ENCODE results near the gene ZNF845. TPM values are rescaled to one million over a fixed set of nuclear protein-coding genes. Genes with fewer than 3 reads are reported as not detected.
"Not testable (repeated sequence)": the region's sequence is repeated elsewhere in the genome, so short reads cannot be mapped to it uniquely, and the experiment has no call there.

ZNF845 gene
- total and polyA plus RNA-seq, 10 donors = 2.0 to 10.5 (median 8.1) TPM

DNA sequence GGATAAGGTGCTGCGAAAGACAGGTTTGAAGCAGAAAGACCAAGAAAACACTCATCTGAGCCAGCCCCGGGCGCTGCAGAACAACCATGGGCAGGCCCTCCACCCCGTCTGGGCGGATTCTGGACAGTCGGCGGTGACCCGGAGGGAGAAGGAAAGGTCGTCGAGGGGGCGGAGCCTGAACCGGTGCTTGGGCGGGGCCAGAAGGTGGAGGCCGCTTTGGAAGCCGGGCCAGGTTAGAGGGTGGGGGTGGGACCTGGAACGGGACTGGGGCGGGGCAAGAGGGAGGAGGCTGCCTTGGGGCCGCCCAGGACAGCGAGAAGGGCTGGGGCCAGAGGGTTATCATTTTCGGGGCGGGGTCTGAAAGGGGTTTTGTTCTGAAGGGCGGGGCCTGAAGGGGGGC lies 56.4 kb downstream of the ZNF845 start:
- H3K36me3 ChIP-seq = peaks cover 0 to 23% (median 7%) of the 10 kb centered on the region in 6 donors
- H3K9me3 ChIP-seq = peaks cover 0 to 78% (median 63%) of the 10 kb centered on the region in 8 donors
- H3K27ac ChIP-seq = no peak overlapping the region
- H3K27me3 ChIP-seq (replicated peaks in 1 of 7) = no peaks in the 10 kb centered on the region
- H3K4me3 ChIP-seq = no peak overlapping the region
- TF ChIP-seq POLR2AphosphoS5 (IDR thresholded peaks at IDR 0.05) (peak in 1 of 3 donors; percentile 22), POLR2A (IDR thresholded peaks at IDR 0.05) (no peak)
- H3K4me1 ChIP-seq = peaks cover 0 to 10% (median 8%) of the 10 kb centered on the region in 6 donors
- WGBS, 5 donors = 39 to 59% (median 47%) methylated on average over 21 to 22 of the region's 22 CpGs
- intact Hi-C loops (cut with DNase I; ENCODE audit: low total_unique reads) = no loop called here
- no peak for DNase-seq

DNA sequence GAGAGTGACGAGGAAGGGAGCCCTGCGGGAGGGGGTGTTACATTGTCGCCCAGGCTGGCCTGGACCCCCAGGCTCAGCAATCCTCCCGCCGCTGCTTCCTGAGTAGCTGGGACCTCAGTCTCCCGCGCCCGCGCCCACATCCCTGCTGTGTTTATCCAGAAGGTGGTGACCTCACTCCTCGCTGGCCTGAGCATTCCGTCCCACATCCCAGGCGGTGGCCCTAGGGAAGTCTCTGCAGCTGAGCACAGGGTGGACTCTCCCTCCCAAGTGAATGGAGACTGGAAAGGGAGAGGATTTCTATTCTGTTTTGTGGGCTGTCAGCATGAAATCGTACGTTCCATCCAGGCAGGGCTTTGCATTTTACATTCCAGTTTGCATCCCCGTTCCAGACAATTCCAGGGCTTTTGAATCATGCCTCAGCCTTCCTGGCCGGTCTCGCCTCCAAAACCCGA lies 61.0 kb downstream of the ZNF845 start:
- peaks cover 6 to 30% (median 24%) of the 10 kb centered on the region in 6 donors for H3K4me1 ChIP-seq
- peaks cover 0 to 36% (median 17%) of the 10 kb centered on the region in 8 donors for H3K9me3 ChIP-seq
- peak overlapping the region; percentile 63 to 89 (median 80) for H3K4me3 ChIP-seq
- DNase-seq = peak; percentile 83
- intact Hi-C loops (cut with DNase I; ENCODE audit: low total_unique reads) = no loop called here
- TF ChIP-seq, protein P1, sequence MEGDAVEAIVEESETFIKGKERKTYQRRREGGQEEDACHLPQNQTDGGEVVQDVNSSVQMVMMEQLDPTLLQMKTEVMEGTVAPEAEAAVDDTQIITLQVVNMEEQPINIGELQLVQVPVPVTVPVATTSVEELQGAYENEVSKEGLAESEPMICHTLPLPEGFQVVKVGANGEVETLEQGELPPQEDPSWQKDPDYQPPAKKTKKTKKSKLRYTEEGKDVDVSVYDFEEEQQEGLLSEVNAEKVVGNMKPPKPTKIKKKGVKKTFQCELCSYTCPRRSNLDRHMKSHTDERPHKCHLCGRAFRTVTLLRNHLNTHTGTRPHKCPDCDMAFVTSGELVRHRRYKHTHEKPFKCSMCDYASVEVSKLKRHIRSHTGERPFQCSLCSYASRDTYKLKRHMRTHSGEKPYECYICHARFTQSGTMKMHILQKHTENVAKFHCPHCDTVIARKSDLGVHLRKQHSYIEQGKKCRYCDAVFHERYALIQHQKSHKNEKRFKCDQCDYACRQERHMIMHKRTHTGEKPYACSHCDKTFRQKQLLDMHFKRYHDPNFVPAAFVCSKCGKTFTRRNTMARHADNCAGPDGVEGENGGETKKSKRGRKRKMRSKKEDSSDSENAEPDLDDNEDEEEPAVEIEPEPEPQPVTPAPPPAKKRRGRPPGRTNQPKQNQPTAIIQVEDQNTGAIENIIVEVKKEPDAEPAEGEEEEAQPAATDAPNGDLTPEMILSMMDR (IDR thresholded peaks at IDR 0.05 in 8 of 11, conservative IDR thresholded peaks at IDR 0.05 in 3 of 11) = no peak
- TF ChIP-seq POLR2AphosphoS5 (IDR thresholded peaks at IDR 0.05) (no peak), POLR2A (IDR thresholded peaks at IDR 0.05) (no peak)
- H3K27me3 ChIP-seq (replicated peaks in 1 of 7) = no peaks in the 10 kb centered on the region
- 15 to 33% (median 19%) methylated on average over 15 to 18 of the region's 18 CpGs for WGBS, 5 donors
- peak overlapping the region in 7 of 8 donors; percentile 46 to 88 (median 83) for H3K27ac ChIP-seq
- H3K36me3 ChIP-seq = peaks cover 0 to 21% (median 16%) of the 10 kb centered on the region in 6 donors

DNA sequence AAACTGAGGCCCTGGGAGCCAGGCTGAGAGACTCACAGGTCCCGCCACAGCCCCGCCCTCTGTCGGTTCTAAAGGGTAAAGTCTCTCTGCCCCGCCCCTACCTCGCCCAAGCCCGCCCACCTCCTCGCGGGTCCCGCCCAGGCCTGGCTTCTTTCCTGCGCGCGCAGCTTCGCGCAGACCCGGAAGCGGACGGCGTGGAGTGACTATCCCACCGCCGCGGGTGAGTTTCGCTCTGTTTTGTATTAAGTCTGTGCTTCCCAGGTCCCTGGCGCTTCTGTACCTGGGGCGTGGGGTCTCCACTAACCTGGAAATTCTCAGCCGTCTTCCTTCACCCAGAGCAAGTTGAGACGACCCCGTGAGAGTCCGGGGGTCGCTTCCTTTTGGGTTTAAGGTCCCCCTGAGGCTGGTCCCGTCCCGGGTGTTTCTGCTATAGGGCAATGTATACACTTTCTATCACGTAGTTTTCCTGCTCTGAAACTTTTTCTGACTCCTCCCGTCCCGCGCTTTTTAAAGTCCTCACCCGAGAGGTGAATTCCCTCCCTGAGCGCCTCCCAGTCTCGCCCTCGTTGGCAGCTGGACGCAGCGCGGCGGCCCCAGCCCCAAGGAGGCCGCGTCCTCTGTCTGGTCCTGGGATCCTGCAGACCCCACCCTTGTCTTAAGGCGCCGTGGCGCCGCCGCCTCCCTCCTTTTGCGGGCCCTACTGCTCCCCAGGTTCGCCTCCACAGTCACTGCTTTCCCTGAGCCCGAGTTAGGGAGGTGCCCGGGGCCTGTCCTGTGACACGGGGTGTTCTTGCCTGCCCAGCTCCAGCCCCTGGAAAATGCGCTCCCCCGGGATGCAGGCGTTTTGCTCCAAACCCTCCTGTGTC lies 61.7 kb downstream of the ZNF845 start, which contains the start of gene ZNF765:
Gene ZNF765, plus strand, starts transcription at position 176 of the 866 bp plus-strand sequence. CDS start 2,867 bp downstream, outside the sequence.
- H3K4me1 ChIP-seq = peaks cover 6 to 30% (median 24%) of the 10 kb centered on the region in 6 donors
- peak within 1 kb of the TSS; percentile 46 to 88 (median 82) for H3K27ac ChIP-seq
- peaks cover 0 to 27% (median 22%) of the 10 kb centered on the region in 6 donors for H3K36me3 ChIP-seq
- TF ChIP-seq POLR2A (IDR thresholded peaks at IDR 0.05) = peak in 1 of 3 donors; percentile 44
- peak; percentile 96 to 97 (median 97) for TF ChIP-seq POLR2AphosphoS5 (IDR thresholded peaks at IDR 0.05)
- TF ChIP-seq, protein P1 (IDR thresholded peaks at IDR 0.05 in 8 of 11, conservative IDR thresholded peaks at IDR 0.05 in 3 of 11) = peak; percentile 22 to 91 (median 73)
- H3K4me3 ChIP-seq = peak within 1 kb of the TSS; percentile 63 to 89 (median 80)
- DNase-seq = peak; percentile 98
- H3K9me3 ChIP-seq = peaks cover 0 to 36% (median 11%) of the 10 kb centered on the region in 8 donors
- H3K27me3 ChIP-seq (replicated peaks in 1 of 7) = no peaks in the 10 kb centered on the region
- WGBS, 5 donors = 0 to 1% (median 1%) methylated on average over 55 to 58 of the region's 58 CpGs
- intact Hi-C loops (cut with DNase I; ENCODE audit: low total_unique reads) = no loop called here

DNA sequence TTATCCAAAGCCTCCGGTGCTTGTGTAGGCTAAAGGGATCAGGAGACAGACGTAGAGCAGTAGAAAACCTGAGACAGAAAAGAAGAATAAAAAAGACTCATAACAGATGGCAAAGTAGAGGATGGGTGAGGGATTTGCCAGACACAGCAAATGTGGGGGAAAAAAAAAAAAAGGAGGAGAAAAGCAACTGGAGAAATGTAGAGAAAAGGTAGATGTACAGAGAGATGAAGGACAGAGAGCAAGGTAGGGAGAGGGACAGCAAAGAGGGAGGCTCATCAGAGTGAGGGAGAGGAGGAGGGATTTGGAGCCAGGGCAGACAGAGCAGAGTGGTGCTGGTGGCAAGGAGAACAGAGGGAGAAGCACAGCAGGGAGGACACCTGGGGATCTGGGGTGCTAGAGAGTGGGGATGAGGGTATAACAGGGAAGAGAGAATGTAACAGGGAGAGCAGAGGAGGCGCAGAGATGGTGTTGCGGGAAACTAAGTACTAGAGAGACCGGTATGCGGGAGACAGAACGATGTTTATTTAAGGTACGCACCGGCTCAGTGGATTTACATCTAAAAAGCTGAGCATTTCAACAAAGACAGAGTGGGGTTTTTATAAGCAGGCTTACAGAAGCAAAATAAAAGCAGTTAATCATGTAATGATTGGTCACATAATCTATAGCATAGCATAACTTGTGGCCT lies 62.4 kb downstream of the ZNF845 start:
- Histone ChIP-seq H3K9me3 (peaks cover 0 to 35% (median 6%) of the 10 kb centered on the region in 8 donors), H3K36me3 (peaks cover under 1 to 35% (median 28%) of the 10 kb centered on the region in 6 donors), H3K27ac (peak overlapping the region in 7 of 8 donors; percentile 51 to 88 (median 83)), H3K4me3 (peak overlapping the region; percentile 63 to 89 (median 80)), H3K4me1 (peaks cover 6 to 30% (median 24%) of the 10 kb centered on the region in 6 donors)
- DNase-seq; H3K27me3 ChIP-seq (replicated peaks in 1 of 7); intact Hi-C loops (cut with DNase I; ENCODE audit: low total_unique reads): not testable (repeated sequence)
- WGBS, 5 donors = 22 to 32% (median 27%) methylated on average over 9 of the region's 9 CpGs
